ENCODE data around the gene FAM78B.

GRCh38 chr1:166197141-166197540 lies 30.3 kb upstream of the FAM78B start:
- TF ChIP-seq CTCF (IDR thresholded peaks at IDR 0.05) (no peak), EP300 (IDR thresholded peaks at IDR 0.05) (no peak), POLR2A (IDR thresholded peaks at IDR 0.05) (no peak)
